Stimulated activated CD8-positive, alpha-beta memory T cell treated with anti-CD3 and anti-CD28 coated beads, Interleukin-15, amount 100 ng/mL, for 4 hours (primary cell): ENCODE measurements around the gene CDC7.
A peak's percentile ranks its signal among the peaks of the same experiment; 100 is the strongest.
"Not testable (repeated sequence)": the region's sequence is repeated elsewhere in the genome, so short reads cannot be mapped to it uniquely, and the experiment has no call there.

Experiments
- DNase-seq, 2 donors: peaks; one replicate each; pipeline ENCODE4 v3.0.0-alpha.2; 2020; ENCODE audit warnings: low read depth in 2 of 2

Gene CDC7

DNA sequence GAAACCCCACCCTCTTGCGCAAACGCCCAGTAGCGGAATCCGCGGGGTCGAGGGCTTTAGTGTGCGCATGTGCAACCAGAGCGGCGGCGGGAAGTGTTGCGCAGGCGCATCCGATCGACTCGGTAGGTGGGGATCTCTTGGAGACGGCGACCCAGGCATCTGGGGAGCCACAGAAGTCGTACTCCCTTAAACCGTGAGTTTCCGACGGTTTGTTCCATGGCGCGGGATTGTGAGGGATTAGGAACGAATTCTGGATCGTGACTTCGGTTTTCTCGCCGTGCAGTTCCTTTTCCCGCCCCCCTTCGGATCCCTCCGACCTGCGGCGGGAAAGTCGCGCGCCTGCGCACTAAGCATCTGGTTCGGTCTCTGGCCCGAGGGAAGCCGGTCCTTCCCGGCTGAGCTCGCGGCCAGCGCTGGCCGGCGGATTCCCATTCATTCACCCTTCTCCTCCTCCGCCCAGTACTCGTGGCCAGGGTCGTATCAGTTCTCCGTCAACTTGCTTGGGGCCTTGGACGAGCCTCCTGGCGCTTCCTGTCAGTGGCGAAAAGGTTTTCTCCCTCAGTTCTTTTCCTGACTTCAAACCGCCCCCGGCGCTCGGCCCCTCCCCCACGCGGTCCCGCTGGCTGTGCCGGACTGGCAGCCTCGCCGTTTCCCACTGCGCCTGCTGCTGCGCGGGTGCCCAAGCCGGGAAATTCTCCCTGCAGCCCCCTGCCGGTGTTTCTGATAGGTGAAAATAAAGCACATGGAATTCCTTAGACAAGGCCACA is at the start of gene CDC7:
Gene CDC7 (plus strand): TSS at position 96 of the 767 bp plus-strand sequence. CDS start 866 bp downstream, outside the sequence.
- DNase-seq: peak; percentile 73 to 80

GRCh38 chr1:91454136-91454535 is 46.5 kb upstream of the CDC7 start:
- no peak for DNase-seq

GRCh38 chr1:91455334-91455733 is 45.3 kb upstream of the CDC7 start:
- no peak for DNase-seq

- DNase-seq: no peak
Observed at GRCh38 chr1:91455896-91456295, 44.8 kb upstream of the CDC7 start.

DNA sequence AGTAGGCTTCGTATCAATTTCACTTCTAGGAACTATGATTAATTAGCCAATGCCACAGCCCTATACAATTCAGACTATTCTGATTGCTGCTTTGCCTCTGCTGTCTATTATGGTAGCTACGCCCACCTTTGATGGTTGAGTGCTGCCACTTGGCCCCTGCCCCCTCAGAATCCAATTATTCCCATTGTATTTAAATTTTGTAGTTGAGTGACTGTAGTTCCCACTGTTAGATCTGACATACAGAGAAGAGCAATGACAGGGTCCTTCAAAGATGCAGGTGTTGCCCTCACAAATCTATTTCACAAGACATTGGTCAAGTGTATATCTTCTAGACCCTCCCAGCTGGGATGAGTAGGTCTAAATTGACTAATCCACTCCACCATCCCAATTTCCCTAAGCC is 35.3 kb upstream of the CDC7 start:
- DNase-seq: not testable (repeated sequence)

GRCh38 chr1:91476533-91477217 is 24.0 kb upstream of the CDC7 start:
- DNase-seq: no peak

- DNase-seq: no peak
Observed at GRCh38 chr1:91487469-91487868, 13.2 kb upstream of the CDC7 start.

GRCh38 chr1:91490501-91490900 is 10.2 kb upstream of the CDC7 start:
- DNase-seq: no peak

DNA sequence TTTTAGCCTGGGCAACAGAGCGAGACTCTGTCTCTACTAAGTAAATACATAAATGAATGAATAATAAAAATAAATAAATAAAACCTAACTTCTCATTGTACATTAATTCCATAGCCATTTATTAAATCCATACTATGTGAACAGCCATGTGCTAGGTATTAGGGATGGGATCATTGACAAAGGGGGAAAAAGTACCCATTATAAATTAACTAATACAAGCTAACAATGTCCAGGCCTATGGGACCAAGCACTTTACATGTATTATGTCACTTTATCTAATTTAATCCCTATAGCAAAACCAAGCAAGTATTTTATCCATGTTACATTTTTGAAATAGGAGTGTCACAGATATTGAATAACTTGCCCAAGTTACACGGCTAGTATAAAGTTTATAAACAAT is 2.6 kb upstream of the CDC7 start:
- no peak for DNase-seq

DNA sequence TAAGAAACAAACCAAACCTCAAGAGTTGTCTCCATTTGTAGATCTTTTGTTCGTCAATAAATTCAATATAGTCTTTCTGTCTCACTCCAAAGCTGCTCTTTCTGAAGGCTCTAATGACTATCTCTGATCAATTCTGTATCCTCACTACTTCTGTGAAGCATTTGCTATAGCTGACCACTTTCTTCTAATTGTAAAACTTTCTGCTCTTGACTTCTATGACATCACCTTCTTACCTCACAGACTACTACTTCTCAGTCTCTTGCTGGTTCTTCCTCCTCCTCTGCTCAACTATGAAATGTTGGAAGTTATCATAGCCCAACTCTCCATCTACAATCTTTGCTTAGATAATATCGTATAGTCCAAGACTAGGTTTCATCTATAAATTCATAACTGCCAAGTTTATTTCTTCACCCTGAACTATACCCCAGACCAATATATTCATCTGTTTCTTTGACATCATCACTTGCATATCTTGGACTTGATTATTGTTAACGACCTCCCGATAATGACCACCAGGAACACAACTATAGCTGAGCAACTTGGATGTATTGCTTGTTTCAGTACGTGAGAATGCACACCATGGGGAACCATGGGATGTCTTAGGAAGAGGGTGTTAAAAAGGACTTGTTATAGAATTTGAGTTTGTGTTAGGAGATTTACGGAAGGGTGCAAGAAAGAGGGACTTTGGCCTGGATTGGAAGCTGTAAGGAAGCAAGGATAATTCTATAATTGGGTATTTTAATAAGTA is 2.0 kb upstream of the CDC7 start:
- no peak for DNase-seq

- DNase-seq: no peak
Observed at GRCh38 chr1:91499346-91499745, 1.3 kb upstream of the CDC7 start.

- DNase-seq: no peak
Observed at GRCh38 chr1:91499904-91500755, 521 bp upstream of the CDC7 start.

- no peak for DNase-seq
Observed at GRCh38 chr1:91501523-91501851, 836 bp downstream of the CDC7 start.

DNA sequence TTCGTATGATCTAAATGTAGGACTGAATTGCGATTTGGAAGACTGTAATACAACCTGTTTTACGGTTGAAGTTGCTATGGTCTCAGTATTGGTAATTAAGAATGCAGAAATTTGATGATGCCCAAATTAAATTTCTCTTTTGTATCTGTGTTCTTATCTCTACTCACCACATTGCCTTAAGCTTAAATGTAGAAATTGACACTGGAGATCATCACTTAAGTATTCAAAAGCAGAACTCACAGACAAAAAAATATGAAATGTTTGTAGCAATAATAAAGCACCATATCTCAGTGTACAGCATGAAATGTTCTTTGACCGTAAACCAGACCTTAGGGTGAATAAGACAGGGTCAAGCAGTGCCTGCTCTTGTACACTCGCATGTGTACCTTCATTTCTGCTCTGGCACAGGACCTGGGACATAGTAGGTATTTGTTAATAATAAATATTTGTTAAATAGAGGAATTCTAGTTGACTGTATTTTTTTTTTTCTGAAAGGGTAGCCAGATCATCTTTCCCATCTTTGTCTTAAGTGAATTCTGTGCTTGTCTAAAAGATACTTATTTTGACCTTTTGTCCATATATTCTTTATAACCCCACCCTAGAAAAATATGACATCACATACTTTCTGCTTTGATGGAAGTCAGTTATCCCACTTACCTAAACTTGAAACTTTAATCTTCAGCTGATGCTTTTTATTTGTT is 1.5 kb downstream of the CDC7 start:
- DNase-seq: no peak

GRCh38 chr1:91502672-91503184 is 2.1 kb downstream of the CDC7 start:
- DNase-seq: no peak

DNA sequence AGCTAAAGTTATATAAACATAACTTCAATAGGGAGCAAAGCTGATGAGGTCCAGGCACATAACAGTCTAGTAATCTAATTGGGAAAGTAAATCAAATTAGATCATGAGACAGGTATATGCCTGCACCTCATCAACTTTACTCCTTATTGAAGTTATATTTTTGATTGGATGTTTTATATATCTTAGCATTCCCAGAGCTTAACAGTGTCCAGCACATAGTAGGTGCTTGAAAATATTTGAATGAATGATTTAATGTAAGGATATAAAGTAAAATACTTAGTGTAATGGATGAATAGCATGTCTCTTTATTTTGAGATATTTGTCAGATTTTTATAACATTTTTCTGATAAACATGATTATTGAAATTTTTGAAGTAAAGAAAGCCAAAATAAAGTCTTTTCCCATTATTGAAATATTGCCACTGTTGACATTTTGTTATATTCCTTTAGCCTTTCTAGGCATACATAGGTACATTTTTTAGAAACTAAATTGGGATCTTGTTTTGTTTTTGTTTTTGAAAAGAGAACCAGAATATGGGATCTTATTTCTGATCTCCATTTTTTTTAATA is 2.8 kb downstream of the CDC7 start:
- DNase-seq: no peak

DNA sequence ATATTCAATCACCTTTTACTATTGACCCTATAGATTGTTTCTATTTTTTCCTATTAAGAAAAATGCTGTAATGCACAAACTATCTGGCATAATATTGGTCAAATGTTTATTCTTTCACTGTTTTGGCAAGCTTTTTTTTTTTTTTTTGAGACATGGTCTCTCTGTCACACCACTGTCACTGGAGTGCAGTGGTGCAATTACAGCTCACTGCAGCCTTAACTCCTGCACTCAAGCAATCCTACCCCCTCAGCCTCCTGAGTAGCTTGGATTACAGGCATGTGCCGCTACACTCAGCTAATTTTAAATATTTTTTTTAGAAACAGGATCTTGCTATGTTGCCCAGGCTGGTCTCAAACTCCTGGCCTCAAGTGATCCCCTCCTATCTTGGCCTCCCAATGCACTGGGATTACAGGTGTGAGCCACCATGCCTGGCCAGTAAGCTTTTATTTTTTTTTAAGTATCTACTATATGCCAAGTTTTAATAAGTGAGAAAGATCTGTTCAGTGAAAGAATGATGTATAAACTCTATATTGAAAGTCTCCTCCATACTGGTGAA is 3.4 kb downstream of the CDC7 start:
- DNase-seq: no peak

- no peak for DNase-seq
Observed at GRCh38 chr1:91505086-91505485, 4.4 kb downstream of the CDC7 start.

DNA sequence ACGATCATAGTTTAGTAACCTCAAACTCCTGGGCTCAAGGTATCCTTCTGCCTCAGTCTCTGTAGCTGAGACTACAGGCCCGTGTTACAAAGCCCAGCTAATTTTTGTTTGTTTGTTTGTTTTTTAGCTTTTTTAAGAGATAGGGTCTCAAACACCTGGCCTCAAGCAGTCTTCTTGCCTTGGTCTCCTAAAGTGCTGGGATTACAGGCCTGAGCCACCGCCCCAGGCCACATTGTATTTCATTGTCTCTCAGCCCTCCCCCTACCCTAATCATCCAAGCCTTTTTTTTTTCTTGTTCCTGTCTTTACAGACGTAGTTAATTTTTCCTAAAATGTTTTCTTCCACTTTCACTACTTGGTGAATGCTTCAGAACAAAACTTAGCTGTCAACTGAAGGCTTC is 5.4 kb downstream of the CDC7 start:
- DNase-seq: no peak

- DNase-seq: no peak
Observed at GRCh38 chr1:91507328-91507727, 6.7 kb downstream of the CDC7 start.
